ENCODE measurements around the gene AOAH. TPM values are rescaled to one million over a fixed set of nuclear protein-coding genes. Genes with fewer than 3 reads are reported as not detected.
A peak's percentile ranks its signal among the peaks of the same experiment; 100 is the strongest.

AOAH gene
- total and polyA plus RNA-seq, 9 donors = 2.4 to 4.4 (median 3.4) TPM

GRCh38 chr7:36682102-36682501, 42.2 kb downstream of the AOAH start:
- Histone ChIP-seq H3K27ac (ENCODE audit: low read length) (no peak overlapping the region), H3K36me3 (ENCODE audit: control insufficient read depth, insufficient read depth, low read length) (no peaks in the 10 kb centered on the region), H3K9me3 (replicated peaks; ENCODE audit: control insufficient read depth, low read depth, low read length) (no peaks in the 10 kb centered on the region), H3K4me1 (ENCODE audit: control insufficient read depth, insufficient read depth, low read length) (no peaks in the 10 kb centered on the region), H3K4me3 (ENCODE audit: low read length) (no peak overlapping the region), H3K27me3 (ENCODE audit: control insufficient read depth, insufficient read depth, low read length) (no peaks in the 10 kb centered on the region)
- WGBS (ENCODE audit: insufficient coverage) = no CpG with 5 or more reads among the region's 2 CpGs
- DNase-seq = no peak

- H3K4me1 ChIP-seq (ENCODE audit: control insufficient read depth, insufficient read depth, low read length) = no peaks in the 10 kb centered on the region
- no peaks in the 10 kb centered on the region for H3K9me3 ChIP-seq (replicated peaks; ENCODE audit: control insufficient read depth, low read depth, low read length)
- WGBS (ENCODE audit: insufficient coverage) = 83% methylated on average over 1 of the region's 2 CpGs
- no peak for DNase-seq
- no peaks in the 10 kb centered on the region for H3K36me3 ChIP-seq (ENCODE audit: control insufficient read depth, insufficient read depth, low read length)
- H3K4me3 ChIP-seq (ENCODE audit: low read length) = no peak overlapping the region
- no peak overlapping the region for H3K27ac ChIP-seq (ENCODE audit: low read length)
- H3K27me3 ChIP-seq (ENCODE audit: control insufficient read depth, insufficient read depth, low read length) = no peaks in the 10 kb centered on the region
Measured at GRCh38 chr7:36677769-36678437, 46.4 kb downstream of the AOAH start.

- Histone ChIP-seq H3K9me3 (replicated peaks; ENCODE audit: control insufficient read depth, low read depth, low read length) (no peaks in the 10 kb centered on the region), H3K4me3 (ENCODE audit: low read length) (no peak overlapping the region), H3K4me1 (ENCODE audit: control insufficient read depth, insufficient read depth, low read length) (no peaks in the 10 kb centered on the region), H3K36me3 (ENCODE audit: control insufficient read depth, insufficient read depth, low read length) (no peaks in the 10 kb centered on the region), H3K27me3 (ENCODE audit: control insufficient read depth, insufficient read depth, low read length) (no peaks in the 10 kb centered on the region), H3K27ac (ENCODE audit: low read length) (no peak overlapping the region)
- peak; percentile 8 for DNase-seq
- WGBS (ENCODE audit: insufficient coverage) = 80% methylated on average over 3 of the region's 6 CpGs
Measured at GRCh38 chr7:36673703-36674102, 50.6 kb downstream of the AOAH start.

- 92% methylated on average over 6 of the region's 6 CpGs for WGBS (ENCODE audit: insufficient coverage)
- Histone ChIP-seq H3K4me1 (ENCODE audit: control insufficient read depth, insufficient read depth, low read length) (no peaks in the 10 kb centered on the region), H3K4me3 (ENCODE audit: low read length) (no peak overlapping the region), H3K9me3 (replicated peaks; ENCODE audit: control insufficient read depth, low read depth, low read length) (no peaks in the 10 kb centered on the region), H3K27ac (ENCODE audit: low read length) (no peak overlapping the region), H3K36me3 (ENCODE audit: control insufficient read depth, insufficient read depth, low read length) (no peaks in the 10 kb centered on the region), H3K27me3 (ENCODE audit: control insufficient read depth, insufficient read depth, low read length) (no peaks in the 10 kb centered on the region)
- DNase-seq = no peak
Measured at GRCh38 chr7:36671432-36671829, 52.9 kb downstream of the AOAH start.

- Histone ChIP-seq H3K4me3 (ENCODE audit: low read length) (no peak overlapping the region), H3K9me3 (replicated peaks; ENCODE audit: control insufficient read depth, low read depth, low read length) (no peaks in the 10 kb centered on the region), H3K4me1 (ENCODE audit: control insufficient read depth, insufficient read depth, low read length) (no peaks in the 10 kb centered on the region), H3K27me3 (ENCODE audit: control insufficient read depth, insufficient read depth, low read length) (no peaks in the 10 kb centered on the region), H3K27ac (ENCODE audit: low read length) (no peak overlapping the region), H3K36me3 (ENCODE audit: control insufficient read depth, insufficient read depth, low read length) (no peaks in the 10 kb centered on the region)
- peak; percentile 50 for DNase-seq
- WGBS (ENCODE audit: insufficient coverage) = 67% methylated on average over 3 of the region's 17 CpGs
Measured at GRCh38 chr7:36670585-36671431, 53.5 kb downstream of the AOAH start.

- no peaks in the 10 kb centered on the region for H3K4me1 ChIP-seq (ENCODE audit: control insufficient read depth, insufficient read depth, low read length)
- DNase-seq = no peak
- no peaks in the 10 kb centered on the region for H3K36me3 ChIP-seq (ENCODE audit: control insufficient read depth, insufficient read depth, low read length)
- no peaks in the 10 kb centered on the region for H3K27me3 ChIP-seq (ENCODE audit: control insufficient read depth, insufficient read depth, low read length)
- no CpG with 5 or more reads among the region's 3 CpGs for WGBS (ENCODE audit: insufficient coverage)
- H3K9me3 ChIP-seq (replicated peaks; ENCODE audit: control insufficient read depth, low read depth, low read length) = no peaks in the 10 kb centered on the region
- H3K4me3 ChIP-seq (ENCODE audit: low read length) = no peak overlapping the region
- no peak overlapping the region for H3K27ac ChIP-seq (ENCODE audit: low read length)
Measured at GRCh38 chr7:36668750-36669149, 55.5 kb downstream of the AOAH start.

GRCh38 chr7:36668080-36668479, 56.2 kb downstream of the AOAH start:
- Histone ChIP-seq H3K27ac (ENCODE audit: low read length) (no peak overlapping the region), H3K4me3 (ENCODE audit: low read length) (no peak overlapping the region), H3K9me3 (replicated peaks; ENCODE audit: control insufficient read depth, low read depth, low read length) (no peaks in the 10 kb centered on the region), H3K36me3 (ENCODE audit: control insufficient read depth, insufficient read depth, low read length) (no peaks in the 10 kb centered on the region), H3K4me1 (ENCODE audit: control insufficient read depth, insufficient read depth, low read length) (no peaks in the 10 kb centered on the region), H3K27me3 (ENCODE audit: control insufficient read depth, insufficient read depth, low read length) (no peaks in the 10 kb centered on the region)
- WGBS (ENCODE audit: insufficient coverage) = no CpG with 5 or more reads among the region's 3 CpGs
- DNase-seq = no peak

- Histone ChIP-seq H3K36me3 (ENCODE audit: control insufficient read depth, insufficient read depth, low read length) (no peaks in the 10 kb centered on the region), H3K27ac (ENCODE audit: low read length) (no peak overlapping the region), H3K9me3 (replicated peaks; ENCODE audit: control insufficient read depth, low read depth, low read length) (no peaks in the 10 kb centered on the region), H3K27me3 (ENCODE audit: control insufficient read depth, insufficient read depth, low read length) (no peaks in the 10 kb centered on the region), H3K4me3 (ENCODE audit: low read length) (no peak overlapping the region), H3K4me1 (ENCODE audit: control insufficient read depth, insufficient read depth, low read length) (no peaks in the 10 kb centered on the region)
- WGBS (ENCODE audit: insufficient coverage) = no CpG with 5 or more reads among the region's 2 CpGs
- no peak for DNase-seq
Measured at GRCh38 chr7:36667007-36667745, 57.1 kb downstream of the AOAH start.

GRCh38 chr7:36663481-36663880, 60.8 kb downstream of the AOAH start:
- Histone ChIP-seq H3K4me3 (ENCODE audit: low read length) (no peak overlapping the region), H3K27ac (ENCODE audit: low read length) (no peak overlapping the region), H3K4me1 (ENCODE audit: control insufficient read depth, insufficient read depth, low read length) (no peaks in the 10 kb centered on the region), H3K27me3 (ENCODE audit: control insufficient read depth, insufficient read depth, low read length) (no peaks in the 10 kb centered on the region), H3K36me3 (ENCODE audit: control insufficient read depth, insufficient read depth, low read length) (no peaks in the 10 kb centered on the region), H3K9me3 (replicated peaks; ENCODE audit: control insufficient read depth, low read depth, low read length) (no peaks in the 10 kb centered on the region)
- DNase-seq = no peak
- WGBS (ENCODE audit: insufficient coverage) = no CpG with 5 or more reads among the region's 4 CpGs
